ENCODE results near the gene TPT1. TPM values are rescaled to one million over a fixed set of nuclear protein-coding genes. Genes with fewer than 3 reads are reported as not detected.
A peak's percentile ranks its signal among the peaks of the same experiment; 100 is the strongest.

The TPT1 gene
- total RNA-seq, 1 experiment from 2014 or later, result 2,237 TPM

DNA sequence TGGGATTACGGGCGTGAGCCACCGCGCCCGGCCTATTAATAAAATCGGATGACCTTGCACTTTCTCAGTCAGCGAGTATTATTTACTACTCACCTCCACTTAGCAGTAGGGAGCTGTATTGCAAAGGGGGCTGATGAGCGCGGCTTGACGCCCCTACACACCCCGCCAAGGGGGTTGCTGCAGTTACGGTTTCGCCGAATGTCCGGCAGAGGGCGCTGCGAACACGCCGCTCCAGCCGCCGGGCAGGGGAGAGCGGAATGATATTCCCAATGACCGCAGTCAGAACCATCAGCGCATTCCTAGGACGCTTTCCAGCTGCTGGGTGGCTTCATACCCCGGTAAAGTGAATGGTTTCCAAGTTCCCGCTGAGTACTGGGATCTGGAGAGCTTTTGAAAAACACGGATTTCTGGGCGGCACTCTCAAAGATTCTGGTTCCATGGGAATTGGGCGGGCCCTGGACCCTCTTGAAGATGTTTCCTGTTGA, 30.0 kb upstream of the TPT1 start:
- Histone ChIP-seq H4K20me1 (ENCODE audit: insufficient read depth) (no peaks in the 10 kb centered on the region), H3K36me3 (ENCODE audit: low read depth) (no peaks in the 10 kb centered on the region), H3K79me2 (ENCODE audit: low read depth) (no peaks in the 10 kb centered on the region), H3K9me2 (ENCODE audit: insufficient read depth) (no peaks in the 10 kb centered on the region), H3K27me3 (ENCODE audit: insufficient read depth, low read depth) (no peaks in the 10 kb centered on the region), H3K27ac (no peak overlapping the region), H3K4me1 (replicated peaks; ENCODE audit: insufficient read depth) (peaks cover 17% of the 10 kb centered on the region), H2AFZ (no peak overlapping the region), H3K4me2 (no peak overlapping the region), H3K9me3 (ENCODE audit: insufficient read depth, low read depth) (no peaks in the 10 kb centered on the region), H3K4me3 (no peak overlapping the region), H3F3A (ENCODE audit: insufficient read depth, low read depth) (peaks cover 13% of the 10 kb centered on the region)
- BruUV-seq (replicated peaks), result no TSS peak
- POLR2A ChIA-PET (ENCODE audit: unreplicated experiment), result no interaction called here
- peak in 1 of 2 experiments; percentile 43 for DNase-seq
- intact Hi-C loops (cut with micrococcal nuclease; ENCODE audit: unreplicated experiment), result no loop called here
- CTCF ChIA-PET, result interaction anchor here (0.7 kb wide), 1 partner anchor 1466 kb away, joined by 5 read pairs; no protein-coding TSS in a partner anchor
- no peak for TF ChIP-seq EZH2 (IDR thresholded peaks at IDR 0.05; ENCODE audit: low read depth)
- TF ChIP-seq, protein P1, sequence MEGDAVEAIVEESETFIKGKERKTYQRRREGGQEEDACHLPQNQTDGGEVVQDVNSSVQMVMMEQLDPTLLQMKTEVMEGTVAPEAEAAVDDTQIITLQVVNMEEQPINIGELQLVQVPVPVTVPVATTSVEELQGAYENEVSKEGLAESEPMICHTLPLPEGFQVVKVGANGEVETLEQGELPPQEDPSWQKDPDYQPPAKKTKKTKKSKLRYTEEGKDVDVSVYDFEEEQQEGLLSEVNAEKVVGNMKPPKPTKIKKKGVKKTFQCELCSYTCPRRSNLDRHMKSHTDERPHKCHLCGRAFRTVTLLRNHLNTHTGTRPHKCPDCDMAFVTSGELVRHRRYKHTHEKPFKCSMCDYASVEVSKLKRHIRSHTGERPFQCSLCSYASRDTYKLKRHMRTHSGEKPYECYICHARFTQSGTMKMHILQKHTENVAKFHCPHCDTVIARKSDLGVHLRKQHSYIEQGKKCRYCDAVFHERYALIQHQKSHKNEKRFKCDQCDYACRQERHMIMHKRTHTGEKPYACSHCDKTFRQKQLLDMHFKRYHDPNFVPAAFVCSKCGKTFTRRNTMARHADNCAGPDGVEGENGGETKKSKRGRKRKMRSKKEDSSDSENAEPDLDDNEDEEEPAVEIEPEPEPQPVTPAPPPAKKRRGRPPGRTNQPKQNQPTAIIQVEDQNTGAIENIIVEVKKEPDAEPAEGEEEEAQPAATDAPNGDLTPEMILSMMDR (conservative IDR thresholded peaks at IDR 0.05), result peak; percentile 80

DNA sequence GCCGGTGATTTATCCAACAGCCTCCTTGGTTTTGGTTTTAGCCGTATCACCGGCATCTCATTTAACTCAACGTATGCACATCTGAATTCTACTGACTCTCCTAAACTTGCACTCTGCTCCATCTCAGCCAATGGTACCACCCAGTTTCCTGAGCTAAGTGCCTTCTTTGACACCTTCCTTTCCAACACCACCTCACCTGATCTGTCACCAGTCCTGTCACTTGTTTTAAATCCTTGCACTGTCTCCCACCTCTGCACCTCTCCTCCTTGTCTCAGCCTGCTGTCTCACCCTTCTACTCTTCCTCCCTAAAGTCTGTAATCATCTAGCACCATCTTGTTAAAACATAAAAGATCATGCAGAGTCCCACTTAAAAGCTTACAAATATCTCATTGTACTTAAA, 28.1 kb upstream of the TPT1 start:
- no TSS peak for BruUV-seq (replicated peaks)
- CTCF ChIA-PET, result interaction anchor here (0.5 kb wide), 1 partner anchor 20 kb away, joined by 5 read pairs; no protein-coding TSS in a partner anchor

DNA sequence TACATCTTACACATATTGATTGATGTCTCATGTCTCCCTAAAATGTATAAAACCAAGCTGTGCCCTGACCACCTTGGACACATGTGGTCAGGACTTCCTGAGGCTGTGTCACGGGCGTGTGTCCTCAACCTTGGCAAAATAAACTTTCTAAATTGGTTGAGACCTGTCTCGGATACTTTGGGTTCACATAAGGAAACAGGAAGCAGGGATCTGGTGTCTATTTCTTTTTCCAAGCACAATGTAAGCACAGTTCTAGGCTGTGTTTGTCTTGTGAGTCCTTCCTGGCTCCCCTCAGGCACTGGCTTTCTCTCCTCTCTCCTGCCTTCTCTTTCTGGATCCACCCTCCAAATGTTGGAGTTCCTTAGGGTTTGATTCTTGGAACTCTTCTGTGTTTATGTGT, 27.6 kb upstream of the TPT1 start:
- Histone ChIP-seq H2AFZ (no peak overlapping the region), H3K9me3 (ENCODE audit: insufficient read depth, low read depth) (no peaks in the 10 kb centered on the region), H3K27me3 (ENCODE audit: insufficient read depth, low read depth) (no peaks in the 10 kb centered on the region), H3K27ac (peak overlapping the region; percentile 90), H3K36me3 (ENCODE audit: low read depth) (no peaks in the 10 kb centered on the region), H3F3A (ENCODE audit: insufficient read depth, low read depth) (peaks cover 27% of the 10 kb centered on the region), H3K9me2 (ENCODE audit: insufficient read depth) (no peaks in the 10 kb centered on the region), H3K4me2 (no peak overlapping the region), H3K4me3 (no peak overlapping the region), H3K4me1 (replicated peaks; ENCODE audit: insufficient read depth) (peaks cover 28% of the 10 kb centered on the region), H4K20me1 (ENCODE audit: insufficient read depth) (no peaks in the 10 kb centered on the region), H3K79me2 (ENCODE audit: low read depth) (no peaks in the 10 kb centered on the region)
- no peak for TF ChIP-seq EZH2 (IDR thresholded peaks at IDR 0.05; ENCODE audit: low read depth)
- TF ChIP-seq, protein P1 (conservative IDR thresholded peaks at IDR 0.05), result no peak
- no peak for DNase-seq
- ChIA-PET POLR2A (ENCODE audit: unreplicated experiment) (interaction anchor here (0.9 kb wide), 1 partner anchor 27 kb away, joined by 4 read pairs; the partner anchor contains the start of gene TPT1), CTCF (no interaction called here)
- intact Hi-C loops (cut with micrococcal nuclease; ENCODE audit: unreplicated experiment), result loop anchor here (5.0 kb wide), 1 partner anchor 36 kb away; no protein-coding TSS in a partner anchor
- BruUV-seq (replicated peaks), result no TSS peak

More for the DNA sequence above, 28.1 kb upstream of the TPT1 start:
- no peak overlapping the region for H3K4me3 ChIP-seq
- H3K27me3 ChIP-seq (ENCODE audit: insufficient read depth, low read depth), result no peaks in the 10 kb centered on the region
- H4K20me1 ChIP-seq (ENCODE audit: insufficient read depth), result no peaks in the 10 kb centered on the region
- H3K4me2 ChIP-seq, result no peak overlapping the region
- no peaks in the 10 kb centered on the region for H3K36me3 ChIP-seq (ENCODE audit: low read depth)
- intact Hi-C loops (cut with micrococcal nuclease; ENCODE audit: unreplicated experiment), result loop anchor here (5.0 kb wide), 1 partner anchor 37 kb away; no protein-coding TSS in a partner anchor
- H3K79me2 ChIP-seq (ENCODE audit: low read depth), result no peaks in the 10 kb centered on the region
- H3K9me3 ChIP-seq (ENCODE audit: insufficient read depth, low read depth), result no peaks in the 10 kb centered on the region
- H3K9me2 ChIP-seq (ENCODE audit: insufficient read depth), result no peaks in the 10 kb centered on the region
- no peak for DNase-seq
- H3F3A ChIP-seq (ENCODE audit: insufficient read depth, low read depth), result peaks cover 27% of the 10 kb centered on the region
- H3K4me1 ChIP-seq (replicated peaks; ENCODE audit: insufficient read depth), result peaks cover 28% of the 10 kb centered on the region
- TF ChIP-seq, protein P1 (conservative IDR thresholded peaks at IDR 0.05), result no peak
- TF ChIP-seq EZH2 (IDR thresholded peaks at IDR 0.05; ENCODE audit: low read depth), result no peak
- H2AFZ ChIP-seq, result no peak overlapping the region
- POLR2A ChIA-PET (ENCODE audit: unreplicated experiment), result interaction anchor here (0.9 kb wide), 1 partner anchor 28 kb away, joined by 4 read pairs; the partner anchor contains the start of gene TPT1
- H3K27ac ChIP-seq, result no peak overlapping the region
